B cell (primary cell): ENCODE results near the gene CYFIP2. TPM values are rescaled to one million over a fixed set of nuclear protein-coding genes. Genes with fewer than 3 reads are reported as not detected.
A peak's percentile ranks its signal among the peaks of the same experiment; 100 is the strongest.

Experiments used
- ATAC-seq: fragments of 200-7000 bp; cut with Tn5 transposase; one replicate; pipeline ENCODE4 v1.10.0; 2021; ENCODE audit warnings: low read depth, mild to moderate bottlenecking, moderate number of reproducible peaks, moderate library complexity
- CTCF ChIA-PET: fragments of 350-600 bp; sonication (Branson Sonifier 250); formaldehyde crosslinking; loops from one replicate; lab custom pipeline; 2021; ENCODE audit warnings: antibody characterized with exemption, inconsistent platforms; lab: Charles Lee
- POLR2A ChIA-PET: fragments of 350-600 bp; sonication (Branson Sonifier 250); formaldehyde crosslinking; loops from one replicate; lab custom pipeline; 2021; ENCODE audit warnings: antibody characterized with exemption; lab: Charles Lee
- DNase-seq: peaks from one replicate; pipeline ENCODE4 v3.0.0; 2013
- H2AFZ ChIP-seq: 2 replicates; pipeline ENCODE4 v1.6.1; 2012; ENCODE audit warnings: mild to moderate bottlenecking, low read depth, low read length; ENCODE audit not compliant: insufficient read depth, poor library complexity, severe bottlenecking
- H3K27ac ChIP-seq, 2 donors: 1 replicate in 1 of 2; 2 replicates in 1 of 2; pipeline ENCODE4 v1.5.1; 2012 to 2013; ENCODE audit warnings: low read length in 2 of 2, mild to moderate bottlenecking in 2 of 2, moderate library complexity in 1 of 2
- H3K27me3 ChIP-seq, 4 experiments: fragments of 200-600 bp in 1 of 4; sonication (generic) in 1 of 4; replicated peaks in 1 of 4; 1 replicate in 2 of 4; 2 replicates in 2 of 4; pipeline versions ENCODE4 v1.6.1 to v1.7.0; 2013 to 2016; ENCODE audit warnings: low read length in 3 of 4, mild to moderate bottlenecking in 2 of 4, mixed read lengths in 1 of 4, moderate library complexity in 1 of 4; ENCODE audit not compliant: insufficient read depth in 4 of 4, control insufficient read depth in 3 of 4; ENCODE audit errors: control extremely low read depth in 1 of 4
- H3K36me3 ChIP-seq, 2 experiments: replicated peaks in 1 of 2; 1 replicate in 1 of 2; 2 replicates in 1 of 2; pipeline versions ENCODE4 v1.6.1 to v1.7.1; 2013; ENCODE audit warnings: low read length in 1 of 2; ENCODE audit not compliant: insufficient read depth in 2 of 2, control insufficient read depth in 1 of 2; ENCODE audit errors: control extremely low read depth in 1 of 2, extremely low read depth in 1 of 2
- H3K4me1 ChIP-seq, 2 donors: fragments of 200-600 bp in 1 of 2; sonication (generic) in 1 of 2; 1 replicate in 1 of 2; 2 replicates in 1 of 2; pipeline versions ENCODE4 v1.5.1 to v1.6.1; 2013 to 2017; ENCODE audit warnings: low read length in 2 of 2; ENCODE audit not compliant: control insufficient read depth in 2 of 2, insufficient read depth in 2 of 2
- H3K4me2 ChIP-seq: replicated peaks from 2 replicates; pipeline ENCODE3; 2012; ENCODE audit warnings: mild to moderate bottlenecking, low read depth, low read length; ENCODE audit not compliant: poor library complexity, severe bottlenecking
- H3K4me3 ChIP-seq, 5 experiments: fragments of 200-600 bp in 1 of 5; sonication (generic) in 1 of 5; 1 replicate in 3 of 5; 2 replicates in 2 of 5; pipeline versions ENCODE4 v1.5.1 to v1.7.0; 2011 to 2016; ENCODE audit warnings: low read length in 4 of 5, mild to moderate bottlenecking in 4 of 5, low read depth in 2 of 5, control low read depth in 1 of 5, moderate library complexity in 1 of 5; ENCODE audit not compliant: insufficient read depth in 1 of 5; ENCODE audit errors: control extremely low read depth in 1 of 5, extremely low read depth in 1 of 5
- H3K79me2 ChIP-seq: fragments of 200-600 bp; sonication (generic); one replicate; pipeline ENCODE4 v1.6.0; 2016; ENCODE audit warnings: low read length; ENCODE audit not compliant: control insufficient read depth, insufficient read depth
- H3K9ac ChIP-seq: fragments of 200-600 bp; sonication (generic); 2 replicates; pipeline ENCODE4 v1.6.1; 2017; ENCODE audit warnings: mild to moderate bottlenecking, low read length, moderate library complexity
- H3K9me3 ChIP-seq, 3 donors: one replicate each; pipeline versions ENCODE4 v1.6.1 to v1.7.1; 2013; ENCODE audit warnings: low read length in 2 of 3; ENCODE audit not compliant: control insufficient read depth in 2 of 3, insufficient read depth in 1 of 3; ENCODE audit errors: control extremely low read depth in 1 of 3
- H4K20me1 ChIP-seq: 2 replicates; pipeline ENCODE4 v1.6.0; 2012; ENCODE audit warnings: mild to moderate bottlenecking, low read length; ENCODE audit not compliant: insufficient read depth, control insufficient read depth, poor library complexity, severe bottlenecking
- H3K27ac Mint-ChIP-seq: one replicate; pipeline ENCODE4 v1.8.0; 2021; ENCODE audit warnings: mixed read lengths
- H3K27me3 Mint-ChIP-seq: one replicate; pipeline ENCODE4 v1.8.0; 2021; ENCODE audit warnings: mixed read lengths
- H3K4me1 Mint-ChIP-seq: one replicate; pipeline ENCODE4 v1.8.0; 2021; ENCODE audit warnings: mixed read lengths
- H3K4me3 Mint-ChIP-seq: one replicate; pipeline ENCODE4 v1.8.0; 2021; ENCODE audit warnings: mixed read lengths
- H3K9me3 Mint-ChIP-seq: one replicate; pipeline ENCODE4 v1.8.0; 2022; ENCODE audit warnings: mixed read lengths; ENCODE audit not compliant: insufficient read depth
- CTCF ChIP-seq: fragments of 200-600 bp; IDR thresholded peaks from one replicate; pipeline ENCODE4 v1.8.0; 2022; ENCODE audit warnings: antibody characterized with exemption, mild to moderate bottlenecking
- EZH2 ChIP-seq: IDR thresholded peaks from 2 replicates; pipeline ENCODE4 v1.6.1; 2012; ENCODE audit warnings: borderline replicate concordance, low read depth, mild to moderate bottlenecking, moderate library complexity, low read length; ENCODE audit not compliant: insufficient read depth, poor library complexity, severe bottlenecking
- WGBS: methylation state at CpG from one replicate; pipeline ENCODE4 v1.1.5; 2013; ENCODE audit warnings: missing lambda C conversion rate; ENCODE audit not compliant: insufficient coverage; 5-methylcytosine and 5-hydroxymethylcytosine counted together
- intact Hi-C: fragments of 100-400 bp; cut with micrococcal nuclease; formaldehyde crosslinking; loops from one replicate; pipeline ENCODE4 v1.10.0; 2022
- polyA plus RNA-seq: library from polyadenylated mRNA; depleted of rRNA; stranded (reverse); fragments of >200 nt; gene quantifications from 2 replicates; pipeline ENCODE4 v1.2.3, GENCODE V29; 2012
- total RNA-seq, 2 donors: library from RNA; stranded (reverse); fragments of 120-200 nt in 1 of 2; gene quantifications; 1 replicate in 1 of 2; 2 replicates in 1 of 2; pipeline versions ENCODE4 v1.2.3 to v1.2.4, GENCODE V29; 2013 to 2022

Gene CYFIP2
- total and polyA plus RNA-seq, 2 donors (not counting 1 experiment from before 2014, with no cell fraction given): 231 to 663 TPM

- WGBS: 100% methylated on average over 3 of the region's 7 CpGs
- Histone ChIP-seq H3K4me3 (no peak overlapping the region), H3K79me2 (peaks cover 21% of the 10 kb centered on the region), H3K4me1 (no peaks in the 10 kb centered on the region), H3K4me2 (no peak overlapping the region), H2AFZ (no peak overlapping the region), H3K27me3 (no peaks in the 10 kb centered on the region), H3K27ac (no peak overlapping the region), H3K36me3 (peaks cover 7 to 97% of the 10 kb centered on the region in 2 experiments), H3K9ac (no peak overlapping the region), H4K20me1 (peaks cover 23% of the 10 kb centered on the region), H3K9me3 (no peaks in the 10 kb centered on the region)
- intact Hi-C loops: no loop called here
- ATAC-seq (no peak), DNase-seq (no peak)
- ChIA-PET POLR2A (no interaction called here), CTCF (interaction anchor here (0.7 to 19.8 kb wide), 10 partner anchors 8 to 419 kb away, joined by 3 to 495 read pairs (median 4); partner anchors contain the start of genes CYFIP2 and LSM11)
- no peaks in the 10 kb centered on the region for H3K27me3 Mint-ChIP-seq
- no peak overlapping the region for H3K4me3 Mint-ChIP-seq
- H3K27ac Mint-ChIP-seq: peak overlapping the region; percentile 53
- H3K9me3 Mint-ChIP-seq: no peaks in the 10 kb centered on the region
- TF ChIP-seq CTCF (peak; percentile 31), EZH2 (no peak)
- peaks cover 6% of the 10 kb centered on the region for H3K4me1 Mint-ChIP-seq
Observed at GRCh38 chr5:157324237-157324636, 58.3 kb downstream of the CYFIP2 start.

DNA sequence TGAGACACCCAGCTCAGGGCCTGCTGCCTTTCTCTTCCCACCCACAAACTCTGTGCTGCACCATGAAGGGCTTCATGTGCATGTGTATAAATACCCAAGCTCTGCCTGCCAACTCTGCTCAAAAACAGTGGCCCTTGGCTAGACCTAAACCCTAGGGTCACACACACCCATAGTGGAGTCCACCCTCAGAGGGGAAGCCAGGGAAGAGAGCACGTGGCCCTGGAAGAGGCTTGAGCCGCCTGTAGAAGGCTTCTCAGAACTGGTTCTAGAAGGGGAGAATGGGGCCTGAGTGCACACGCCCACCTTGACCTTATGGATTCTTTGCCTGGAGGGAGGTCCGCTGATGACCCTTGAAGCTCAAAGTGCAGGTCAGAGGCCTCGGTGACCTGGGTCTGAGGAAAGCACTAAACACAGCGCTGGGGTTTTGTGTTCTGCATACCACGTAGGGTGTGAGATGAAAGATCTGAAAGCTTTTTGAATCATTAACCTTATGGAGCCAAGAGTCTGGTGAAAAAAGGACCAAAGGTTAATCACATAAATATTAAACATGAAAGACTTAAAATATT is 60.6 kb downstream of the CYFIP2 start:
- WGBS: 100% methylated on average over 6 of the region's 7 CpGs
- no peak overlapping the region for H3K4me3 Mint-ChIP-seq
- Histone ChIP-seq H3K79me2 (peaks cover 13% of the 10 kb centered on the region), H3K36me3 (peaks cover 2 to 97% of the 10 kb centered on the region in 2 experiments), H3K27me3 (no peaks in the 10 kb centered on the region), H2AFZ (no peak overlapping the region), H3K4me1 (no peaks in the 10 kb centered on the region), H3K9me3 (no peaks in the 10 kb centered on the region), H3K4me2 (no peak overlapping the region), H3K27ac (no peak overlapping the region), H4K20me1 (peaks cover 23% of the 10 kb centered on the region), H3K9ac (no peak overlapping the region), H3K4me3 (no peak overlapping the region)
- POLR2A ChIA-PET: no interaction called here
- CTCF ChIA-PET: interaction anchor here (0.6 to 19.8 kb wide), 14 partner anchors 8 to 531 kb away, joined by 3 to 495 read pairs (median 5); partner anchors contain the start of genes CYFIP2 and LSM11
- no peak for TF ChIP-seq EZH2
- TF ChIP-seq CTCF: no peak
- peaks cover 6% of the 10 kb centered on the region for H3K4me1 Mint-ChIP-seq
- H3K27me3 Mint-ChIP-seq: no peaks in the 10 kb centered on the region
- intact Hi-C loops: no loop called here
- H3K27ac Mint-ChIP-seq: peak overlapping the region; percentile 56
- DNase-seq (no peak), ATAC-seq (no peak)
- no peaks in the 10 kb centered on the region for H3K9me3 Mint-ChIP-seq
